ENCODE data around the gene AP5M1.
"Not testable (repeated sequence)": the region's sequence is repeated elsewhere in the genome, so short reads cannot be mapped to it uniquely, and the experiment has no call there.

The AP5M1 gene

GRCh38 chr14:57291692-57292647 is 23.2 kb downstream of the AP5M1 start:
- DNase-seq, result no peak

- no peak for DNase-seq
Observed at GRCh38 chr14:57293866-57294837, 25.4 kb downstream of the AP5M1 start.

- no peak for DNase-seq
Observed at GRCh38 chr14:57295239-57295638, 26.5 kb downstream of the AP5M1 start.

GRCh38 chr14:57297852-57298251 is 29.1 kb downstream of the AP5M1 start:
- DNase-seq, result no peak

GRCh38 chr14:57299511-57299910 is 30.7 kb downstream of the AP5M1 start:
- no peak for DNase-seq

- no peak for DNase-seq
Observed at GRCh38 chr14:57302883-57303282, 34.1 kb downstream of the AP5M1 start.

GRCh38 chr14:57314396-57315089 is 45.8 kb downstream of the AP5M1 start:
- no peak for DNase-seq

- peak; percentile 30 for DNase-seq
Observed at GRCh38 chr14:57317248-57317833, 48.6 kb downstream of the AP5M1 start.

- no peak for DNase-seq
Observed at GRCh38 chr14:57319636-57320192, 50.9 kb downstream of the AP5M1 start.

- DNase-seq, result no peak
Observed at GRCh38 chr14:57323721-57324120, 55.0 kb downstream of the AP5M1 start.

- DNase-seq, result no peak
Observed at GRCh38 chr14:57326253-57326652, 57.5 kb downstream of the AP5M1 start.

- DNase-seq, result no peak
Observed at GRCh38 chr14:57329833-57330232, 61.1 kb downstream of the AP5M1 start.

- not testable (repeated sequence) for DNase-seq
Observed at GRCh38 chr14:57332475-57332874, 63.7 kb downstream of the AP5M1 start.

GRCh38 chr14:57333726-57334125 is 65.0 kb downstream of the AP5M1 start:
- DNase-seq, result not testable (repeated sequence)

- not testable (repeated sequence) for DNase-seq
Observed at GRCh38 chr14:57343545-57344297, 75.0 kb downstream of the AP5M1 start.

- no peak for DNase-seq
Observed at GRCh38 chr14:57345106-57345505, 76.3 kb downstream of the AP5M1 start.

- DNase-seq, result no peak
Observed at GRCh38 chr14:57346741-57347140, 78.0 kb downstream of the AP5M1 start.

Data from GF-D8 (cell line).